SU-DHL-6 (cell line): ENCODE data around the gene PAFAH1B1.

Experiments
- H2AFZ ChIP-seq: fragments of 200-600 bp; sonication (generic); 2 replicates; pipeline ENCODE4 v1.6.1; 2014; ENCODE audit warnings: low read depth, mild to moderate bottlenecking, moderate library complexity, mixed read lengths, antibody characterized with exemption, low read length; ENCODE audit not compliant: severe bottlenecking
- H3F3A ChIP-seq: fragments of 200-600 bp; shearing (Covaris generic); 2 replicates; pipeline ENCODE4 v1.6.0; 2016; ENCODE audit warnings: antibody characterized with exemption, mild to moderate bottlenecking; ENCODE audit not compliant: insufficient read depth
- H3K27ac ChIP-seq: fragments of 200-600 bp; sonication (generic); 2 replicates; pipeline ENCODE4 v1.5.1; 2016; ENCODE audit warnings: low read depth, mild to moderate bottlenecking, low read length, moderate library complexity, mixed read lengths
- H3K27me3 ChIP-seq: fragments of 200-600 bp; sonication (generic), shearing (Covaris generic); 2 replicates; pipeline ENCODE4 v1.6.0; 2014; ENCODE audit warnings: mild to moderate bottlenecking, low read length
- H3K36me3 ChIP-seq: fragments of 200-600 bp; sonication (generic); 2 replicates; pipeline ENCODE4 v1.6.1; 2014; ENCODE audit warnings: mild to moderate bottlenecking, low read length, mixed read lengths
- H3K4me2 ChIP-seq: fragments of 300-600, 200-600 bp; shearing (Covaris generic), sonication (generic); 2 replicates; pipeline ENCODE4 v1.6.0; 2014; ENCODE audit warnings: low read length, low read depth, mild to moderate bottlenecking; ENCODE audit not compliant: poor library complexity, severe bottlenecking
- H3K4me3 ChIP-seq: fragments of 200-600 bp; sonication (generic); 2 replicates; pipeline ENCODE4 v1.5.1; 2014; ENCODE audit warnings: antibody characterized with exemption, low read length, mild to moderate bottlenecking, mixed read lengths; ENCODE audit not compliant: insufficient read depth, poor library complexity, severe bottlenecking
- H3K79me2 ChIP-seq: fragments of 200-600 bp; sonication (generic); 2 replicates; pipeline ENCODE4 v1.6.1; 2014; ENCODE audit warnings: mild to moderate bottlenecking, low read length, moderate library complexity; ENCODE audit not compliant: insufficient read depth
- H3K9ac ChIP-seq: fragments of 200-600 bp; sonication (generic); 2 replicates; pipeline ENCODE4 v1.7.0; 2014; ENCODE audit warnings: mild to moderate bottlenecking, low read length
- H3K9me2 ChIP-seq: fragments of 200-600 bp; sonication (generic); replicated peaks from 2 replicates; pipeline ENCODE4 v1.6.1; 2014; ENCODE audit warnings: low read length; ENCODE audit not compliant: insufficient read depth
- H3K9me3 ChIP-seq: fragments of 200-600 bp; sonication (generic); 2 replicates; pipeline ENCODE4 v1.6.1; 2014; ENCODE audit warnings: low read length, mixed read lengths; ENCODE audit not compliant: insufficient read depth
- H4K20me1 ChIP-seq: fragments of 200-600 bp; sonication (generic); 2 replicates; pipeline ENCODE4 v1.6.1; 2014; ENCODE audit warnings: low read depth, mild to moderate bottlenecking, antibody characterized with exemption, low read length, moderate library complexity, mixed read lengths
- CTCF ChIP-seq: fragments of 200-600 bp; sonication (generic); IDR thresholded peaks from one replicate; pipeline ENCODE4 v1.5.1; 2017; ENCODE audit warnings: antibody characterized with exemption, mild to moderate bottlenecking, low read length, moderate library complexity; ENCODE audit not compliant: insufficient read depth, poor library complexity, severe bottlenecking
- EZH2phosphoT487 ChIP-seq: fragments of 200-600 bp; sonication (generic), shearing (Covaris generic); conservative IDR thresholded peaks from 2 replicates; pipeline ENCODE4 v1.6.1; 2018; ENCODE audit warnings: mild to moderate bottlenecking, antibody characterized with exemption, low read length, moderate library complexity, mixed read lengths

PAFAH1B1 gene

GRCh38 chr17:2683912-2684311 lies 90.5 kb downstream of the PAFAH1B1 start:
- peaks cover 33% of the 10 kb centered on the region for H3K36me3 ChIP-seq
- H3K27ac ChIP-seq = no peak overlapping the region
- peaks cover 33% of the 10 kb centered on the region for H3F3A ChIP-seq

GRCh38 chr17:2684549-2684948 lies 91.1 kb downstream of the PAFAH1B1 start:
- Histone ChIP-seq H4K20me1 (no peaks in the 10 kb centered on the region), H3K27me3 (no peaks in the 10 kb centered on the region), H3K9me2 (no peaks in the 10 kb centered on the region), H3K9ac (no peak overlapping the region), H2AFZ (no peak overlapping the region), H3K4me3 (no peak overlapping the region), H3K79me2 (no peaks in the 10 kb centered on the region), H3K36me3 (peaks cover 30% of the 10 kb centered on the region), H3F3A (peaks cover 38% of the 10 kb centered on the region), H3K4me2 (no peak overlapping the region), H3K27ac (no peak overlapping the region), H3K9me3 (no peaks in the 10 kb centered on the region)
- TF ChIP-seq CTCF (no peak), EZH2phosphoT487 (no peak)

More at GRCh38 chr17:2683912-2684311, 90.5 kb downstream of the PAFAH1B1 start:
- Histone ChIP-seq H3K9me3 (no peaks in the 10 kb centered on the region), H3K79me2 (no peaks in the 10 kb centered on the region), H3K9me2 (no peaks in the 10 kb centered on the region), H3K4me3 (no peak overlapping the region), H3K9ac (no peak overlapping the region), H3K4me2 (no peak overlapping the region), H4K20me1 (no peaks in the 10 kb centered on the region), H2AFZ (no peak overlapping the region), H3K27me3 (no peaks in the 10 kb centered on the region)
- no peak for TF ChIP-seq CTCF
- no peak for TF ChIP-seq EZH2phosphoT487

- Histone ChIP-seq H3K9me3 (no peaks in the 10 kb centered on the region), H4K20me1 (no peaks in the 10 kb centered on the region), H3K27ac (no peak overlapping the region), H3K36me3 (peaks cover 19% of the 10 kb centered on the region; the same call in 1 of the 2 replicates), H3K9ac (no peak overlapping the region), H3K4me2 (no peak overlapping the region), H3F3A (peaks cover 38% of the 10 kb centered on the region), H3K79me2 (no peaks in the 10 kb centered on the region), H3K4me3 (no peak overlapping the region), H2AFZ (no peak overlapping the region), H3K9me2 (no peaks in the 10 kb centered on the region), H3K27me3 (no peaks in the 10 kb centered on the region)
- TF ChIP-seq CTCF = no peak
- no peak for TF ChIP-seq EZH2phosphoT487
Observed at GRCh38 chr17:2685696-2686095, 92.2 kb downstream of the PAFAH1B1 start.
